HFFc6 (cell line): ENCODE results near the gene TPRX2. TPM values are rescaled to one million over a fixed set of nuclear protein-coding genes. Genes with fewer than 3 reads are reported as not detected.
"Not testable (repeated sequence)": the region's sequence is repeated elsewhere in the genome, so short reads cannot be mapped to it uniquely, and the experiment has no call there.

ENCODE experiments used
- DNase-seq: peaks from one replicate; pipeline ENCODE4 v3.0.0-alpha.2; 2018
- H3K27ac Mint-ChIP-seq: 2 replicates; pipeline ENCODE4 v1.8.0; 2020; ENCODE audit warnings: mild to moderate bottlenecking, mixed read lengths
- H3K27me3 Mint-ChIP-seq: 2 replicates; pipeline ENCODE4 v1.8.0; 2021; ENCODE audit warnings: mild to moderate bottlenecking, moderate library complexity, mixed read lengths; ENCODE audit not compliant: insufficient read depth
- H3K36me3 Mint-ChIP-seq: 2 replicates; pipeline ENCODE4 v1.8.0; 2021; ENCODE audit warnings: low read depth, mixed read lengths
- H3K4me1 Mint-ChIP-seq: 2 replicates; pipeline ENCODE4 v1.8.0; 2020; ENCODE audit warnings: low read depth, mixed read lengths
- H3K4me3 Mint-ChIP-seq: 2 replicates; pipeline ENCODE4 v1.8.0; 2020; ENCODE audit warnings: mild to moderate bottlenecking, moderate library complexity, mixed read lengths
- H3K9me3 Mint-ChIP-seq: 2 replicates; pipeline ENCODE4 v1.8.0; 2020; ENCODE audit warnings: mild to moderate bottlenecking, mixed read lengths
- total RNA-seq, 6 experiments: library from RNA; stranded (reverse); fragmentation: NEBNext Ultra II Directional; extraction: Animal tissue kit (Norgen Biotek cat#: 25700); gene quantifications; 2 replicates in 1 of 6; 3 replicates in 5 of 6; pipeline ENCODE4 v1.2.3, GENCODE V29; 2021
- TF ChIP-seq, protein P1 (sequence below): fragments of 200-600 bp; sonication (generic); IDR thresholded peaks from 2 replicates; pipeline ENCODE4 v1.5.0; 2021; ENCODE audit warnings: antibody characterized with exemption, mild to moderate bottlenecking

The TPRX2 gene
- total RNA-seq, 6 experiments from 2014 or later, result not detected

DNA sequence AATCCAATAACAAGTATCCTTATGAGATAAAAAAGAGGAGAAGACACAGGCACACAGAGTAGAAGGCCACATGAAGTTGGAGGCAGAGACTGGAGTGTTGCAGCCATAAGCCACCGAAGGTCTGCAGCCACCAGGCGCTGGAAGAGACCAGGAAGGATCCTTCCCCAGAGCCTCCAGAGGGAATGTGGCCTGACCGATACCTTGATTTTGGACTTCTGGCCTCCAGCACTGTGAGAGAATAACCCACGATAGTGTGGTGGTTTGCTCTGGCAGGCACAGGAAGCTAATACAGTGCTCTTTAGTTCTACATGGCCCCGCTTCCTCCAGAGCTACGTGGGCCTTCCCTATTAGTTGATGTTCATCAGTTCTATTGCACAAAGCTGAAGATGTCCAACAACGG is 42.3 kb downstream of the TPRX2 start:
- Mint-ChIP-seq H3K36me3 (no peaks in the 10 kb centered on the region), H3K4me3 (no peak overlapping the region), H3K4me1 (no peaks in the 10 kb centered on the region), H3K27ac (no peak overlapping the region), H3K9me3 (peaks cover under 1% of the 10 kb centered on the region; the same call in 1 of the 2 replicates), H3K27me3 (peaks cover 30% of the 10 kb centered on the region)
- TF ChIP-seq, protein P1, sequence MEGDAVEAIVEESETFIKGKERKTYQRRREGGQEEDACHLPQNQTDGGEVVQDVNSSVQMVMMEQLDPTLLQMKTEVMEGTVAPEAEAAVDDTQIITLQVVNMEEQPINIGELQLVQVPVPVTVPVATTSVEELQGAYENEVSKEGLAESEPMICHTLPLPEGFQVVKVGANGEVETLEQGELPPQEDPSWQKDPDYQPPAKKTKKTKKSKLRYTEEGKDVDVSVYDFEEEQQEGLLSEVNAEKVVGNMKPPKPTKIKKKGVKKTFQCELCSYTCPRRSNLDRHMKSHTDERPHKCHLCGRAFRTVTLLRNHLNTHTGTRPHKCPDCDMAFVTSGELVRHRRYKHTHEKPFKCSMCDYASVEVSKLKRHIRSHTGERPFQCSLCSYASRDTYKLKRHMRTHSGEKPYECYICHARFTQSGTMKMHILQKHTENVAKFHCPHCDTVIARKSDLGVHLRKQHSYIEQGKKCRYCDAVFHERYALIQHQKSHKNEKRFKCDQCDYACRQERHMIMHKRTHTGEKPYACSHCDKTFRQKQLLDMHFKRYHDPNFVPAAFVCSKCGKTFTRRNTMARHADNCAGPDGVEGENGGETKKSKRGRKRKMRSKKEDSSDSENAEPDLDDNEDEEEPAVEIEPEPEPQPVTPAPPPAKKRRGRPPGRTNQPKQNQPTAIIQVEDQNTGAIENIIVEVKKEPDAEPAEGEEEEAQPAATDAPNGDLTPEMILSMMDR, result no peak
- no peak for DNase-seq

GRCh38 chr19:47909350-47909749 is 50.3 kb downstream of the TPRX2 start:
- not testable (repeated sequence) for H3K9me3 Mint-ChIP-seq, H3K27me3 Mint-ChIP-seq, H3K27ac Mint-ChIP-seq, H3K4me3 Mint-ChIP-seq, H3K4me1 Mint-ChIP-seq, H3K36me3 Mint-ChIP-seq
- peak; percentile 75 for DNase-seq
- TF ChIP-seq, protein P1, result peak; percentile 64

DNA sequence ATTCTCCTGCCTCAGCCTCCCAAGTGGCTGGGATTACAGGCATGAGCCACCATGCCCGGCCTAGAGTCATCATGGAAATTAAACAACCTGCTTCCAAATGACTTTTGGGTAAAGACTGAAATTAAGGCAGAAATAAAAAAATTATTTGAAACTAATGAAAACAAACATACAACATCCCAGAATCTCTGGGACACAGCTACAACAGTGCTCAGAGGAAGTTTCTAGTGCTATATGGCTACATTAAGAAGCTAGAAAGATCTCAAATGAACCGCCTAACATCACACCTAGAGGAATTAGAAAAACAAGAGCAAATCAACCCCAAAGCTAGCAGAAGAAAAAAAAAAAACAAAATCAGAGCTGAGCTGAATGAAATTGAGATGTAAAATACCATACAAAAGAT is 51.2 kb downstream of the TPRX2 start:
- H3K9me3 Mint-ChIP-seq, H3K27me3 Mint-ChIP-seq, H3K4me3 Mint-ChIP-seq, H3K27ac Mint-ChIP-seq, DNase-seq, H3K4me1 Mint-ChIP-seq, H3K36me3 Mint-ChIP-seq: not testable (repeated sequence)

Other genes with a start within 250 kb of the TPRX2 start
- 100 to 1,000 TPM; 321 to 395 (median 334) TPM for gene EHD2, start 145.8 kb upstream of the TPRX2 start, total RNA-seq
- 100 to 1,000 TPM in 4 of 6 experiments, 10 to 100 TPM in 2; 72.7 to 113 (median 106) TPM for gene NOP53, start 113.7 kb upstream of the TPRX2 start, total RNA-seq
- 100 to 1,000 TPM; 214 to 245 (median 224) TPM for gene SELENOW, start 80.5 kb upstream of the TPRX2 start, total RNA-seq
- gene TPRX1, start 54.7 kb upstream of the TPRX2 start, total RNA-seq, result not detected
- gene CRX, start 37.3 kb upstream of the TPRX2 start, total RNA-seq, result not detected
- gene SULT2A1, start 27.1 kb downstream of the TPRX2 start, total RNA-seq, result not detected
- not detected for gene BSPH1, start 132.9 kb downstream of the TPRX2 start, total RNA-seq
- not detected for gene ELSPBP1, start 135.4 kb downstream of the TPRX2 start, total RNA-seq
- not detected for gene CABP5, start 184.8 kb downstream of the TPRX2 start, total RNA-seq